Measurements from ENCODE around the gene TBX15.
"Not testable (repeated sequence)": the region's sequence is repeated elsewhere in the genome, so short reads cannot be mapped to it uniquely, and the experiment has no call there.

TBX15 gene

DNA sequence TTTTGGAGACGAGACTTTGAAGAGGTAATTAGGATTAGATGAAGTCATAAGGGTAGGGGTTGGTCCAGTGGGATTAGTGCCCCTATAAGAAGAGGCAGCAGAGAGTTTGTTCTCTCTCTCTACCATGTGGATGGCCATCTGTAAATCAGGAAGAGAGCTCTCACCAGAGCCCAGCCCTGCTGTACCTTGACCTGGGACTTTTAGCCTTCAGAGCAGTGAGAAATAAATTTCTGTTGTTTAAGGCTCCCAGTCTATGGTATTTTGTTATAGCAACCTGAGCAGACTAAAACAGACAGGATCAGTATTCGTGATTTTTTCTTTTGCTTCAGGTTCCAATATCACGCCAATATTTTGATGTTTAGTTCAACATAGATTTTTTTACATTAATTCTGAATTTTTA is 30.0 kb downstream of the TBX15 start:
- DNase-seq = no peak

DNA sequence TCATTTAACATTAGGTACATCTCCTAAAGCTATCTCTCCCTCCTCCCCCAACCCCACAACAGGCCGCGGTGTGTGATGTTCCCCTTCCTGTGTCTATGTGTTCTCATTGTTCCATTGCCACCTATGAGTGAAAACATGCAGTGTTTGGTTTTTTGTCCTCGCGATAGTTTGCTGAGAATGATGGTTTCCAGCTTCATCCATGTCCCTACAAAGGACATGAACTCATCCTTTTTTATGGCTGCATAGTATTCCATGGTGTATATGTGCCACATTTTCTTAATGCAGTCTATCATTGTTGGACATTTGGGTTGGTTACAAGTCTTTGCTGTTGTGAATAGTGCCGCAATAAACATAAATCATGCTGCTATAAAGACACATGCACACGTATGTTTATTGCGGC is 30.6 kb downstream of the TBX15 start:
- not testable (repeated sequence) for DNase-seq

DNA sequence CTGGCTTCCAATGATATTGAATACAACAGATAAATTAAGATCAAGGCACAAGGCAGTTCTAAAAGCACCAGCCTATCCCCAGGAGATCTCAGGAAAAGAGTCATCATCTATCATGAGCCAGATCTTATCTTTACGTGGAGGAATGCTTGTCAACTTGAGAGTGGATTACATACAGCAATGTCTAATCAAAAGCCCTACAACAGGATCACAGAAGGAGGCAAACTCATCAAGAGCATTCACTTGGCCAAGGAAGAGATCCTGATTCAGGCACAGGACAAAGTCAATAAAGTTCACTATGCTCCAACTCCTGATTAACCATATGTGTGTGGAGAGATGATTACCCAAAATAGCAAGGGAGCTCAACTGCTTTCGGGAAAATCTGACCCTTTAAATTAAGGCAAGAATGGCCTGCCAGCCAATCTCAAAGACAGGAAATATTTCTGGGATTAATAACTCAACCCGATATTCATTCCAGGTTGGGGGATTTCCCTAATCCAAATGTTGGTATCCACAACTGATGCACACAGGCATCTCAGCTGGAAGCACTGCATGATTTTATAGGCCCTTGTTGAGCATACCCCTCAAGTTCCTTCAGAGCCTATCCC is 33.7 kb downstream of the TBX15 start:
- no peak for DNase-seq

DNA sequence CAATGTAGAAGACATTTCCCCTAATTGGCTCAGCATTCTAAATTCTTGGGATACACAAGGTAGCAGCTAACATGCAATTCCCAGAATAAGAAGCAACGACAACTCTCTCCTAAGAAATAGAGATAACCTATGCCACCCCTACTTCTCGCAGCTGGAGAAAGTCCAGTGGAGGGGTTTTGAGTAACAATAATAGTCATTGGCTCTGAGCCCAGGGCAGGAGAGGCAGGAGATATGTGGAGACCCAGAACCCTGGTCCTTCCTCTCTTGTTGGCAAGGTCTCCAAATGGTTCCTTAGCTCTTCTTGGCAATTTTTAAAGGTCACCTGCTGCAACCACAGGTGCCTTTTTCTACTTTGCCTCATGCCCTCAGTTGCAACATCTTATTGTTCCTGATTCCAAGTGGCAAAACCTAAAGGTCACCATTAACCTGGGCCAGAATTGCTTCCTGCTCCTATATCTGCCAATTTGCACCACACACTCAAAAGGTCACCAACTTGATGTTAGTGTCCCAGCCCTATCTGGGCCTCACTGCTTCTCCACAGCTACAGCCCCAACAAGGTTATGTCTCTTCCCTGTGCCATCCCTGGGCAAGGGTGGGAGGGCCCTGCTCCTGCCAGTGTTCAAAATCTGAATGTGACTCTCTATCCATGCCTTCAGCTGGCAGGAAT is 36.7 kb downstream of the TBX15 start:
- no peak for DNase-seq

DNA sequence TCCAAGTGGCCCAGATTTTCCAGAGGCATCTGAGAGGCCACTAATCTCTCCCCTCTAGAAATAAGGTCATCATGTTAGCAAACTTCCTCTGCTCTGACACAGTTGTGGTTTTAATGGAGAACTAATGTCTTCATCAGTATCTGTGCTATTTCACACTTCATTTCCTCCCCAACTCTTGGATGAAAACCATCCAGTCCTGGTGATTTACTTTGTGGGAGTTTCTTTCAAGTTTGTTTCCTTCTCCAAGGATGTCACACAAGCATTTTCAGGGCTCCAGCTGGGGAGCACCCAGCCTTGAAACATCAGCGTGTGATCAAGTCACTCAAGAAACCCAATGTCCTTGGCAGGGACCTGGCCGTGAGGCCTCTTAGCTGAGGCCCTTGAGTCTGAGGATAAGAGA is 38.8 kb downstream of the TBX15 start:
- no peak for DNase-seq

DNA sequence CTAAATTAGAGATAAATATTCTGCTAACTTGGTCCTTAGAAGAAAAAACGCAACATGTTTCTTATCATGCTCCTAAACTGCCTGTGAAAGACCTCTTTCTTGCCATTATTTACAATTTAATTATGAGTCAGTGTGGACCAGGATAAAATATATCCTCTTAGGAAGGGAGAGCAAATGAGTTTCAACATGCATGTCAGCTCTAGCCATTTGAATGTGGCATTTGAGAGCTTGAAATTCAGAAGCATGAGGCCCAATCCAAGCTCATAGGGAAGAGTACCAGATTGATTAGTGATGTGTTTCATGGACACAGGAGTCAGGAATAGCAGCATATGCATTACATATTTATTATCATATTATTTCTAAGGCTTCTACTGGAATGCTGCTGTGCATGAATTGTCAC is 39.3 kb downstream of the TBX15 start:
- no peak for DNase-seq

DNA sequence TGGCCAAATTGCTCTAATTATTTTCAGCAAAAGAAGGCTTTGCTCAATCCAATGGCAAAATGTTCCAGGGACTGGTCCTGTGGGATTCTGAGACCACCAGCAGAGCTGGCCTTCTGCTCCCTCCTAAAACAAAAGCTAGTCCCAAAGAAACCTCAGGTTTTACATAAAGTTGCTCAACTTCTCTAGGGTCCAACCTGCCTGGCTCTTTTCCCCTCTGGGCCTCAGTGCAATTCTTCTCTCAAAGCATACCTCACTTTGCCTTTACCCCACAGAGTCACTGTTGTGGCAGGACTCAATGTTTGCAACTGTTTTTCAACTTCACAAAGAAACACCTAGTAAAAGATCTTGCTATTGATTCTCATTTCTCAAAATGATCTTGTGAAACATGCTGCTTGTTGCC is 39.8 kb downstream of the TBX15 start:
- no peak for DNase-seq

DNA sequence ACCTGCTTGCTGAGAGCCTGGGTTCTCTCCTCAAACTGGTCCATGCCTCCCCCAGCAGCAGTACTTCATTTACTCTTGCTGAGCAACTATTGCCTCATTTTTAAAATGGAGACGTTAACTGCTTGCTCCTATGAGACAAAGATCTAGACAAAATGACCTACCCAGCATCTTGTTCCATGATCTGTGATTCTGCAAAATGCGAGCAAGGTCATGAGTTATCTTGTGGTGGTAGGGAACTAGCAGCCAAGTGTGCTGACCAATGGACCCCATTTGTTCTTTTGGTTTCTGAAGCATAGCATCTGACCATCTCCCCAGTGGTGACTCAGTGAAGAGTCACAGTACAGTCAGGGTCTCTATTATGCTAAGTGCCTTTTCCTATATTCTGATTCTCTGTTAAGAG is 40.4 kb downstream of the TBX15 start:
- DNase-seq = no peak

DNA sequence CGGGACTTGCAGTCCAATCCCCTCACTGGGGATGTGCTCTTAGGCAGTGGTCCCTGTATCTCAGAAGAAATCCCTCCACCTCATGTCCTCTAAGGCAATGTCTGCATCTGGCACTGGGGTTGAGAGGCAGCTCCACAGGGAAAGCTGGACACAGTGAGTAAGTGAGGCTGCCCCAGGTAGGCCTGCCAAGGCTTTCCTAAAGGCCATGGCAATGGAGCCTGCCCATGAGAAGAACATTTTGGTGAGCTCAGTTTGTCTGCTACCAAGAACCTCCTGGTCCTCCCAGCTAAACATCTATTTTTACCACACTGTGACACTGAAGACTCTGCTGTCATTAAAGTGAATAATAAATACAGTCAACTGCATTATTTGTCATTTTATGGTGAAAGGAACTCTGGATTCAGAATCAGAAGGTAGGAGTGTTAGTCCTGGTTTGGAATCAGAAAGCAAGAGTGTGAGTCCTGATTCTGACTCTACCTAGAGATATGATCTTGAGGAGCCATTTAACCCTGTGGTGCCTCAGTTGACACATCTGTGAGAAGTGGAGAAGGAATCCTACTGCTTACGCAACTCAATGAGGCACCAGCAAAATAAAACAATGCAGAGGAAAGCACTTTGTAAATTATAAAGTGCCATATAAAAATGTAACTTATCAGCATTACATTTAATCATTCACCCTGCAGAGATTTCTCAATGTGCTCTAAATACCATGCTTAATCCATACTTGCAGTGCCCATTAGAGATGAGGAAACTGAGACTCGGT is 41.0 kb downstream of the TBX15 start:
- no peak for DNase-seq

DNA sequence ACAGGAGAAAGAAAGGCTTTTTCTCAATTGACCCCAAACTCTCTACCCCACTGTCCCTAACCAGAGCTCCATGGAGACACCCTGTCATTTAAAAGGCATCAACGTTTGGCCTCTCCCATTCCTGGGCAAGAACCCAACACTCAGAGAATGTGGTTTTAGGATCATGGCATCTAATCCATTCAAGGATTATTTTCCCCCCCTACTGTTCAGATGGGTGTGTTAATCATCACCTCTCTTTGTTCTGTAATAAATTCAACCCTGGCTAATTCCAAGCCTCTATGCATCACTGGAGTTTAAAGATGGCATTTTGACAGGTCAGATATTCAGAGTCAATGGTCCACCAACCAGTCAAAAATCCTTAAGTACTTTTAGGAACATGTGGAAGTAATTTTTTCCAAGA is 42.7 kb downstream of the TBX15 start:
- no peak for DNase-seq

DNA sequence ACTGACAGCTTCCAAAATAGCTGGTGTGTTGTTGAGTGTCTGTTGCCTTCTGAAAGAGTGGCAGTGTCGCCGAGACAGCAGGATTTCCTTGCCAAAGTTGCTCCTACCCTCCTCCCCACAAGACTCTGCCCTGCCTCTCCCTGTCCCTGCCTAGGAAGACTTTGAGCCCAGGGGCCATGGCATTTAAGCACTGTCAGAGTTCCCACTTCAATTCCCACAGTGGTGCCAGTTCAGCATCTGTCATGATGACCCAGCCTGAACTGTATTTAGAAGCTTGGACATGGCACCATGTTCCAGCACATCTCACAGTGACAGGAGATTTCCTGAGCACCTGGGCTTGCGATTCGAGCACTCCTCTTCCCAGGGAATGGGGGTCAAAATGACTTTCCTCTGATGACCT is 43.6 kb downstream of the TBX15 start:
- DNase-seq = no peak

DNA sequence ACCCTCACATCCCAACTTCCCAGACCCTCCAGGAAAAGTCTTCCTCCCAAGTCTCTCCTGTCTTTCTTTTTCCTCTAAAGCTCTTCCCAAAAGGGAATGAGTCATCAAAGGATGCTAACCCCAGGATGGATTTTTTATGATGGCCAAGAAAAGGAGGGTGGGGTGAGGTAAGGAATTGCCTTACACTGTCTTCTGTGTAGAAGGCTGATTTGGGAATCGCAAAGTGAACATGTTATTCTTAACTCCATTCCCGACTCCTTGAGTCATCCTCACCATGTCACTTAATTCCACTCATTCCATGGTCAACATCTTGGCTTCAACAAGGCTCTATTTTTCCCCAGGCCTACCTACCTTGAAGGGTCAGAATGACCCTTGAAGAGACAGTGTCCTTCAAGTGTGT is 44.0 kb downstream of the TBX15 start:
- DNase-seq = no peak

DNA sequence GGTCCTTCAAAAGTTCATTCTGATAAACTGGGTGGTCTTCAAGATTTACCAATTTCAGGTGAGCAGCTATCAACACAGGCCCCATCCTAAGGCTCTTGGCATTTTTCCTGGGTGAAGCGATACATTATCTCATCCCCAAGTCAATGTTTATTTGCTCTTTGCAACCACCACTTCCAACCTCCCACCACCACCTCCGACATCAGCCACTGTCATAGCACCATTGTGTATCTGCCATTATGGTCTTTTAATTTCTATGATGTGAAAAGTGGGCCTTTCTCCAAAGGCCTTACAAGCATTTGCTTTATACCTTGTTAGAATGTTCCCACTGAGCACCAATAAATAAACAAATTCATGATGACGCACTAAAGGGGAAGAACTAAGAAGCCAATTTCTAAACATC is 47.2 kb downstream of the TBX15 start:
- DNase-seq = no peak

DNA sequence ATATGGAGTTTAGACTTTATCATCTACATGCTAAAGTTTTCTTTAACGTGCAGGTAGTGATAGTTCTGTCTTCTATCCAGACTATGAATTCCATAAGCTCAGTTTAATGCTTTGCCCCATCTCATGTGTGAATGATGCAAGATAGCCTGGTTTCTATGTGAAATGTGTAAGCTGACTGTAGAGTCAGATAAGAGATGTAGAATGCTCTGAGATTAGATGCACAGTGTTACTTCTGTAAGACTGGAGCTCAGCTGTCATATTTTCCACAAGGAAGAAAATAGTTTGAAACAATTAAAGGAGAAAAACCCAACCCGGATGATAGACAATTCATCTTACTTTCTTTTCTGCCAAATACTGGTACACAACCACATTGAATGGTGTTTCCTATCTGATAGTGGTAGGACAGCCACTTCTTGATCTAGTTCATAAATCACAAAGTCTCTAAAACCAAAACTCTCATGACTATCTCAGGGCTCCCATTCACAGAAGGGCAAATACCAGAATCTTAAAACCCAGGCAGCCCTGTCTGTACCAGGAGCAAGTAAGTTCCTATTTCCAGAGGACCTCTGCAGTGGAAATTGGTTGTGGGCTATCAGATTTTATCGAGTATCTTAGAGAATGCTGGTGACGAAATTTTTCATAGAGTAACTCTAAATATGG is 50.6 kb downstream of the TBX15 start:
- no peak for DNase-seq

DNA sequence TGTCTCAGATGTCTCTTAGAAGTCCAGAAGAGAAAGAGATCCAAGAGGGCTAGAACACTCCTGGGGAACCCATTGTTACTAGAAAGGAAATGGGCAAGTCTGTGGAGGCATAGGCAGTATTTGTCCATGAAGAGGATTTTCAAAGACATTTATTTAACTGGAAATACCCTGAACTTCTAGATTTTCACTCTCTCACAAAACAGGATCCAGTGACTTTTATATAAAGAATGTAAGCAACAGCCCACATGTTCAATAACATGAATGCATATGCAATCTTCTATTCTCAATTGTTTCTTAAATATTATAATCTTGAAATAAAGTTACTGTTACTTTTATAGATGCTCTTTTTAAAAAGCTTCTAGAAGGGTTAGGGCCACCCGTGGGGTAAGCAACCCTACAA is 53.4 kb downstream of the TBX15 start:
- no peak for DNase-seq

DNA sequence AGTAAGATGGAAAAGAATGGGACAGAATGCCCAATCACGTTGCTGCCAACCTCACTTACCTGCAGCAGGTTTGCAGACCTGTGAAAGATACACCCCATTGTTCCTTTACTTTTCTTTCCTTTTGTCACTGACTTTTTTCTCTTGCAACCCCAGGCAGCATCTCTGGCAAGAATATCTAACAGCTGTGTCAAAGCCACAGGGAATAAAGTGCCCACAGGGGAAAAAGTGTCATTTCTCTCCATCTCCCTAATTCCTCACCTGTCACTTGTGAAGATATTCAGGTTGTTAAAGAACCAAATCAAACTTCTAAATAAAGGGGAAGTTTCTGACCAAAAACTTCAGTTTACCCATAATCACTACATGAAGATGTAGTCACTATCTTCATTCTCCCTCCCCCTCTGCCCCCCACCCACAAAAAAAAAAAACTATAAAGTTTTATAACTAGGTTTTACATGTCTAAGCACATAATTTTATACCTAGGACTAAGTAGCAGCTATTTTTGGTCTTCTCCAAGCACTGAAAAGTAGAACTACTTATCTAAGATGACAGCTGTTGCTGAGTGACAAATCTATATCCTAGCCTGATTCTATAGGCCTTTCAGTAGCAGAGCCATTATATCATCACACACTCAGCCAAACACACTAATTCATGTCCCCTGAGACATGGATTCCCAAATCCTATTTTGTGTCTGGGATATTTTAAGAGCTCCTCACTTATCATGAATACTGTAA is 54.9 kb downstream of the TBX15 start:
- DNase-seq = no peak

DNA sequence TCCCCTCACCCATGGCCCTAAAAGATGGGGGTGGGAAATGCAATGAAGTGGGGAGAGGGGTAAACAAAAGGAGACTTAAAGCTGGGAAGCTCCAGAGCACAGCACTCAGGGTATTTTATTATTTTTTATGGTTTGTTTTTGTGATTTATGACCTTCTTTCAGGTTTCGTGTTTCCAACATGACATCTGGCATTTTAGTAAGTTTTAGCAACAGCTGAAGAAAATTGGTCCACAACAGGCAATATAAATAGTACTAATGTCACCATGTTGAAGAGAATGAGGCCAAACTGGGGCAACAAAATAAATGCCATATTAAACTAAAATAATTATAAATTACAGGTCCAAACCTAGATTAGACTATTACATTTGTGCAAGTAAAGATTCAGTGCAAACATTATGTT is 56.3 kb downstream of the TBX15 start:
- no peak for DNase-seq

DNA sequence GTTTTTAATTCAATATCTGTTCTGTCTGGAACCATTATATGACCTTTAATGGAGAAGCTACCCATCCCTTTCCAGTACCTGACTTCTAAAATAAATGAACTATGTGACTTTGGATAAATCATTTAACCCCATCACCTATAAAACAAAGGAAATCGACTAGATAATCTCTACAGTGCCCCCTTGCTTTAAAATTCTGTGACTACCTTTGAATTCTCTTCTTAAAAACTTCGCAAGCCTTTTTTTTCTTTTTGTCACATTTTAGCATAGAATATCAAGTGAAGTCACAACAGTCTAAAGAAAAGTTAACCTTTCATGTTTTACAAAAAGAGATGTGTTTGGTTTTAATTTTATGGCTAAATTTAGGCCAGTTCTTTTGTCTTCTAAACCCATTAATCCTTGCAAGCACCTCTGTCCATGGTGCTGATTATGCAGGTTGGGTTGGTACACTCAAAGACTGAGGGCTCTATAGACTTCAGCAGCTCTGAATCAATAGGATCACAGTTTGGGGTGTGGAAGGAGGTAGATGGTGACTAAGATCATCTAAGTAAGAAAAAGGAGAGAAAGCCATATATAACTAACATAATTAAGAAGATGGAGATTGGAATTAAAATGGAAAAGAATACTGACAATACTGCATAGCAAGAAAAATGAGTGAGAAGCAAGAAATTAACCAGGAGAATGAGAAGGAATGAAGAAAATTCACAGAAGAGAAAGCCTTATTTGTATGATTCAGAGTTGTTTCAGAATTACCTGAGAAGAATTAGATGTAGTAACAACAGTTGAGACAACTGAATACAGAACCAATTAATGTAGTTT is 59.2 kb downstream of the TBX15 start:
- no peak for DNase-seq

DNA sequence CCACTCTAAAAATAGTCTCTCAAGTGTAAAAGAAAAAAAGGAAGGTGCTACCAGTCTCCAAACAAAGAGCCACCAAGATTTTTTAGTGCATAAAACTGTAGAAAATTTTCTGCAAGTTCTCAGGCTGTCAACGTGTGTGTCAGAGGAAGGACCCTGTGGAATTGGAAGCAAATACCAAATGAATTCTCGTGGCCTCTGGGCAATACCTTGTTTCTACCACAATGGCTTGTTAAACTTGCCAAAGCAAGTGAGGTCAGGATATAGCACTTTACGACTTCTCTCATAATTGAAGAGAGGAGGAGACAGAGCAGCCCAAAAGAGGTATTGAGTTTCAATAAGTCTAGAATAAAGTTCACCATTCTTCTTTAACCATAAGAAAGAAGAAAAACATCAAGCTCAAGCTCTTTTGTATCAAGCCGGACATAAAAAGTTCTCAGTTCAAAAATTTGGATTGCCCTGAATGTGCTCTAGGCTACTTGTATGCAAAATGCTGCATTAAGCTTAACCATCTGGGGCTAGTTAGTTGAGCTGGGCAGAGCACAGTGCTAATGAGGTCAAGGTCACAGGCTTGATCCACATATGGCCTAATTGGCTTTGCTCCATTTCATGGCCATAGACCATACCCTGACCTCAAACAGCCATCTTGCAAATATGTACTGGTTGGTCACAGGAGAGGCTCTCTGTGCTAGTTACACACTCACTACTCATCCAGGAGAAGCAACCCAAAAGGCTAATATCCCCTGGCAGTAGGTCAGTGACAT is 60.5 kb downstream of the TBX15 start:
- DNase-seq = no peak

DNA sequence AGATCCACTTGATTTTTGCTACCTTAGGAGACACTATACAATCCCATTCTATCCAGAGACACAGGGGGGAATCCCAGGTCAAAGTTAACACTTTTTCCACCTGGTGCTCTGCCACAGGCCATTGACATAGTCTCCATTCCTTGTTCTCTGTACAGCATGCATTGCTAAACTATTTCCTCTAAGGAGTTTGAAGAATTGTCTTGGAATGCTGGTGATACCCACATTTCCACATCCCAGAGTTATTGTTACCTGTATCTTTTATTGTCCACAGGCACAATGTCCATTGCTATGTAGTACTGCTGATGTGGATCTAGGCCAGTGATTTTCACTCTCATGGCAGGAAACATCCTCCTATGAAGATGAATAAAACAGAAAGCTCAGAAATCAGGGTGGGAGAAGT is 61.9 kb downstream of the TBX15 start:
- DNase-seq = no peak

DNA sequence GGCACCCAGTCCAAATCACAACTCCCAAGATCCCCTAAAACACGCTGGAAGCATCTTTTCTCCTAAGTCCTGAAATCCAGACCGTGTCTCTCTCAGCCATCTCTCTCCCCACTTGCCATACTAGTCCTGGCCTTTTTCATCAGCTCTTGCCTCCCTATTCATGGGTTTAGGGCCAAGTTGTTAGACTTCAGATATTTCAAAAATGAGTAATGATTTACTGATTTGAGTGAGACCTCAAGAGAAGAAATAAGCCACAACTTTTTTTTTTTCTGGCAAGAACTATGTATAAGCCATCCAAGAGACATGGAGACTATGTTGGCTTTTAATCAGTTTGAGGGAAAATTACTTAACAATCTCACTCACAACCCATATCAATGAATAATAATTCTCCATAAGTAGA is 62.5 kb downstream of the TBX15 start:
- DNase-seq = no peak

DNA sequence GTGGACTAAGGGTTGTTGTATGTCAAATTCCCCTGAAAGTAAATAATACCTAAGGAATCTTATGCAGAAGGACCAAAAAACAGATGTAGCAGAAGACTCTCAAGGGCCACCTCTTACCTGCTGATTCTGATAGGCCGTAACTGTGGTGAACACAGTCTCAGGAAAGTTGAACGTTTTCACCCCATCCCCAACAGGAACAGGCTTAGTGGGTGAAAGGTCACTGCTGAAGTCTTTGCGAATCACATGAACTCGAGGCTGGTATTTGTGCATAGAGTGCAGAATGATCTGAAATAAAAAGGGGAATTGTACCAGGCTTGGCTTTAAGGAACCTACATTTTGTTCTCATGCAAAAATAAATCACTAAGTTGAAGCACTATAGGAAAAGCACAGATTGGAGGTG is 64.8 kb downstream of the TBX15 start:
- DNase-seq = no peak
